ENCODE data around the gene GUCY1A2. TPM values are rescaled to one million over a fixed set of nuclear protein-coding genes. Genes with fewer than 3 reads are reported as not detected.

GUCY1A2 gene
- total RNA-seq, 1 donor from 2014 or later: 17.8 TPM

- H3K4me2 ChIP-seq (ENCODE audit: low read length): no peak overlapping the region
- no peak overlapping the region for H3K4me3 ChIP-seq (ENCODE audit: insufficient read depth, low read depth, low read length)
- Mint-ChIP-seq H3K27me3 (ENCODE audit: low read depth, unreplicated experiment) (no peaks in the 10 kb centered on the region), H3K27ac (ENCODE audit: unreplicated experiment) (no peak overlapping the region), H3K9me3 (ENCODE audit: unreplicated experiment) (no peaks in the 10 kb centered on the region), H3K4me1 (ENCODE audit: low read depth, unreplicated experiment) (peaks cover 11% of the 10 kb centered on the region), H3K4me3 (ENCODE audit: unreplicated experiment) (no peak overlapping the region), H3K36me3 (ENCODE audit: low read depth, unreplicated experiment) (no peaks in the 10 kb centered on the region)
- H3K27me3 ChIP-seq (ENCODE audit: insufficient read depth, low read length): no peaks in the 10 kb centered on the region
- H3K9ac ChIP-seq (ENCODE audit: low read length): no peak overlapping the region
- H3K27ac ChIP-seq (ENCODE audit: low read depth, low read length): no peak overlapping the region
- H4K20me1 ChIP-seq (ENCODE audit: insufficient read depth, low read length): no peaks in the 10 kb centered on the region
- no peaks in the 10 kb centered on the region for H3K79me2 ChIP-seq (ENCODE audit: insufficient read depth, low read length)
- no peak overlapping the region for H2AFZ ChIP-seq (ENCODE audit: low read depth, low read length)
- no peaks in the 10 kb centered on the region for H3K36me3 ChIP-seq (ENCODE audit: insufficient read depth, low read length)
- H3K9me3 ChIP-seq (ENCODE audit: insufficient read depth, low read depth, low read length): no peaks in the 10 kb centered on the region
- DNase-seq (ENCODE audit: low read depth) (peak; percentile 70), FAIRE-seq (no peak)
- no peaks in the 10 kb centered on the region for H3K4me1 ChIP-seq (ENCODE audit: insufficient read depth, low read length)
- TF ChIP-seq CTCF (IDR thresholded peaks at IDR 0.05; ENCODE audit: insufficient read depth, low read depth, low read length) (no peak), EZH2 (IDR thresholded peaks at IDR 0.05; ENCODE audit: insufficient read depth, low read length) (no peak)
These were observed 291.0 kb downstream of the GUCY1A2 start for GRCh38 chr11:106727256-106727655.

GRCh38 chr11:106724293-106724892 lies 293.9 kb downstream of the GUCY1A2 start:
- Histone ChIP-seq H3K27ac (ENCODE audit: low read depth, low read length) (no peak overlapping the region), H3K4me2 (ENCODE audit: low read length) (no peak overlapping the region), H2AFZ (ENCODE audit: low read depth, low read length) (no peak overlapping the region), H3K9me3 (ENCODE audit: insufficient read depth, low read depth, low read length) (no peaks in the 10 kb centered on the region), H3K4me3 (ENCODE audit: insufficient read depth, low read depth, low read length) (no peak overlapping the region), H3K36me3 (ENCODE audit: insufficient read depth, low read length) (no peaks in the 10 kb centered on the region), H4K20me1 (ENCODE audit: insufficient read depth, low read length) (no peaks in the 10 kb centered on the region), H3K79me2 (ENCODE audit: insufficient read depth, low read length) (no peaks in the 10 kb centered on the region), H3K9ac (ENCODE audit: low read length) (no peak overlapping the region), H3K27me3 (ENCODE audit: insufficient read depth, low read length) (no peaks in the 10 kb centered on the region), H3K4me1 (ENCODE audit: insufficient read depth, low read length) (no peaks in the 10 kb centered on the region)
- Mint-ChIP-seq H3K27me3 (ENCODE audit: low read depth, unreplicated experiment) (no peaks in the 10 kb centered on the region), H3K4me1 (ENCODE audit: low read depth, unreplicated experiment) (peaks cover 11% of the 10 kb centered on the region), H3K9me3 (ENCODE audit: unreplicated experiment) (no peaks in the 10 kb centered on the region), H3K4me3 (ENCODE audit: unreplicated experiment) (no peak overlapping the region), H3K36me3 (ENCODE audit: low read depth, unreplicated experiment) (no peaks in the 10 kb centered on the region), H3K27ac (ENCODE audit: unreplicated experiment) (no peak overlapping the region)
- no peak for FAIRE-seq
- TF ChIP-seq CTCF (IDR thresholded peaks at IDR 0.05; ENCODE audit: insufficient read depth, low read depth, low read length) (no peak), EZH2 (IDR thresholded peaks at IDR 0.05; ENCODE audit: insufficient read depth, low read length) (no peak)
- DNase-seq (ENCODE audit: low read depth): peak; percentile 66

- peak; percentile 50 for FAIRE-seq
- H2AFZ ChIP-seq (ENCODE audit: low read depth, low read length): no peak overlapping the region
- H3K27ac Mint-ChIP-seq (ENCODE audit: unreplicated experiment): peak overlapping the region; percentile 84
These were observed 295.2 kb downstream of the GUCY1A2 start for GRCh38 chr11:106723071-106723470.

More at GRCh38 chr11:106723071-106723470, 295.2 kb downstream of the GUCY1A2 start:
- Histone ChIP-seq H3K4me3 (ENCODE audit: insufficient read depth, low read depth, low read length) (no peak overlapping the region), H3K9me3 (ENCODE audit: insufficient read depth, low read depth, low read length) (no peaks in the 10 kb centered on the region), H4K20me1 (ENCODE audit: insufficient read depth, low read length) (no peaks in the 10 kb centered on the region), H3K27me3 (ENCODE audit: insufficient read depth, low read length) (no peaks in the 10 kb centered on the region), H3K4me2 (ENCODE audit: low read length) (no peak overlapping the region), H3K4me1 (ENCODE audit: insufficient read depth, low read length) (no peaks in the 10 kb centered on the region), H3K9ac (ENCODE audit: low read length) (no peak overlapping the region), H3K36me3 (ENCODE audit: insufficient read depth, low read length) (no peaks in the 10 kb centered on the region), H3K27ac (ENCODE audit: low read depth, low read length) (no peak overlapping the region), H3K79me2 (ENCODE audit: insufficient read depth, low read length) (no peaks in the 10 kb centered on the region)
- Mint-ChIP-seq H3K4me1 (ENCODE audit: low read depth, unreplicated experiment) (peaks cover 11% of the 10 kb centered on the region), H3K36me3 (ENCODE audit: low read depth, unreplicated experiment) (no peaks in the 10 kb centered on the region), H3K9me3 (ENCODE audit: unreplicated experiment) (no peaks in the 10 kb centered on the region), H3K4me3 (ENCODE audit: unreplicated experiment) (no peak overlapping the region), H3K27me3 (ENCODE audit: low read depth, unreplicated experiment) (no peaks in the 10 kb centered on the region)
- TF ChIP-seq CTCF (IDR thresholded peaks at IDR 0.05; ENCODE audit: insufficient read depth, low read depth, low read length) (no peak), EZH2 (IDR thresholded peaks at IDR 0.05; ENCODE audit: insufficient read depth, low read length) (no peak)
- peak; percentile 54 for DNase-seq (ENCODE audit: low read depth)

All from astrocyte (in vitro differentiated cells and primary cell).